Measurements from ENCODE around the gene CD276.
"Not testable (repeated sequence)": the region's sequence is repeated elsewhere in the genome, so short reads cannot be mapped to it uniquely, and the experiment has no call there.

CD276 gene

GRCh38 chr15:73684581-73685455, 635 bp downstream of the CD276 start:
- no peak for DNase-seq (ENCODE audit: low read depth)

GRCh38 chr15:73685981-73686380, 1.8 kb downstream of the CD276 start:
- DNase-seq (ENCODE audit: low read depth) = no peak

DNA sequence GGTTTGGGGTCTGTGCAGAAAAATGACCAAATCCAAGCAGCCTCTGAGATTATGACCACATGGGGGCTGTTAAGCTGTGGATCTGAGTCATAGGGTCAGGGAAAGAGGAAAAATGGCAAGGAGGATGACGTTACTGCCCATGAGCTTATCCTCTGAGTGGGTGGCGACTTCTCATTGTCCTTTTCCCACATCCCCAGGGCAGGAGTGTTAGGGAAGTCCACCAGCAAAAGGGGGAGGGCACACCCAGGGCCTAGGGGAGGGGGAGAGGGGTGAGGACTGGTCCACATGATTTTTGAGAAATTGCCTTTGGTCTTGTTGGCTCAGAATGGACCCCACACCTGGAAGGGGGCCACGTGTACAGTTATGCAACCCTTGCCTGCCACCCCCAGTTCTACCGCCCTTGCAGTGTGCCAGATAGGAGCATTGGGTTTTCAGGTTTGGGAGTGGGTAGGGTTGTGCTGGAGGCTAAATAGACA, 2.6 kb downstream of the CD276 start:
- DNase-seq (ENCODE audit: low read depth) = no peak

DNA sequence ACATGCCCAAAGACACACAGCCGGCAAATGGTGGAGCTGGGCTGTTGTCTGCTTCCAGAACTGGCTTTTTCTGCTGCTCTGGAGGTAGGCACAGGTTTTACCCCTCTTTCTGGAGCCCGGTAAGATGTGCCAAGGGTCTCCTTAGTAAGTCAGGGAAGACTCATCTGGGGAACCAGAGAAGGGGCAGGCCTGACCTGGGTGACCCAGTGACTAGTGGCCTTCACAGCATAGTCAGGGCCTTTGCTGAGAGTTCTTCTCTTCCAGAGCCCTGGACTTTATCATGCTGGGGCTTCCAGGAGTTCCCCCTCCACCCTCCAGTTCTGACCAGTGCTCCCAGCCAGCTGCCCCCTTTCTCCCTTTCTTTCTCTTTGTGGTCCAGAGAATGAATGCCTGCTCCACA, 3.2 kb downstream of the CD276 start:
- DNase-seq (ENCODE audit: low read depth) = no peak

DNA sequence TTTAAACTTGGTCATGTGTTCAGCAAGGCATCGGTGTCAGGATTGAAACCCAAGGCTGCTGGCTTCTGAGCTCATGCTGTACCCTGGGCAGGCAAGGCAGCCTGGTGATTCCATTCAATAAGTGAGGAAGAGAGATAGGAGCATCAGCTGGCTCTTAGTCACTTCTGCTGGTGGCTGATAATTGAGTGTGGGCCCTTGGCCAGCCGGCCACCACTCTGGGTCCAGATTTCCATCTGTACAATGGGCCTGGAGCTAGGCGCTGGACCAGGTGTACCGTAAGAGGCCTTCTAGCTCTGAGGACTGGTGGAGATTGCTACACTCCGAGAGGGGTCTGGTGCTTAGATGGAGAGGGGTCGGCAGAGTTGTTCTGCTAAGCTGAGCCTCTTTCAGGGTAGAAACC, 4.3 kb downstream of the CD276 start:
- DNase-seq (ENCODE audit: low read depth) = no peak

GRCh38 chr15:73691396-73691795, 7.2 kb downstream of the CD276 start:
- DNase-seq (ENCODE audit: low read depth) = no peak

DNA sequence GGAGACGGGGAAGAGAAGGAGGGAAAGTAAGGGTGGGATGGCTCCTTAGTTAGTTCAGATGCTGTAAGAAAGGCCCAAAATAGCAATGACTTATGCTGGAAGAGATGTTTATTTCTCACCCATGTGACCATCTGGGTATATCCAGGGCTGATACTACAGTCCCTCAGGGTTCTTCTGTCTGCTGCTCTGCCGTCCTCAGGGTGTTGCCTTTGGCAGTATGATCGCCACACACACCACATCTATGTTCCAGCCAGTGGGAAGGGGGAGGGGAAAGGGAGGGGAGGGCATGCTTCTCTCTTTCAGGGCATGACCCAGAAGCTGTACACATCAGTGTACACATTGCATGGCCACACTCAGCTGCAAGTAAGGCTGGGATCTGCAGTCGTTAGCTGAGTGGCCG, 10.2 kb downstream of the CD276 start:
- DNase-seq (ENCODE audit: low read depth) = no peak

- DNase-seq (ENCODE audit: low read depth) = no peak
Measured at GRCh38 chr15:73695773-73696640, 11.8 kb downstream of the CD276 start.

DNA sequence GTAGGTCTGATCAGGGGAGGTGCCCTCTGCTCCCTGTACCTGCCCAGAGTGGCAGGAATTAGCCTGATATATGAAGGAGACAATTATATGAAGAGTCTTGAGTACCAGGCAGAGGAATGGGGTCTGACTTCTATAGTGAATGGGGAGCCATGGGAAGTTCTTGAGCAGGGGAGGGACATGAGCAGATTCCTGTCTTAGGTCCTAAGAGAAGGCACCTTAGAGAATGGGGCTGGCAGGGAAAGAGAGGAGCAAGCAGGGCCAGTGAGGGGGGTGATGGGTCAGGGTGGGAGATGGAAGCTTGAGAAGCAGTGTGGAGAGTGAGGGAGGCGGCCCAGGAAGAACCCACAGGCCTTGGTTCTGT, 12.4 kb downstream of the CD276 start:
- no peak for DNase-seq (ENCODE audit: low read depth)

DNA sequence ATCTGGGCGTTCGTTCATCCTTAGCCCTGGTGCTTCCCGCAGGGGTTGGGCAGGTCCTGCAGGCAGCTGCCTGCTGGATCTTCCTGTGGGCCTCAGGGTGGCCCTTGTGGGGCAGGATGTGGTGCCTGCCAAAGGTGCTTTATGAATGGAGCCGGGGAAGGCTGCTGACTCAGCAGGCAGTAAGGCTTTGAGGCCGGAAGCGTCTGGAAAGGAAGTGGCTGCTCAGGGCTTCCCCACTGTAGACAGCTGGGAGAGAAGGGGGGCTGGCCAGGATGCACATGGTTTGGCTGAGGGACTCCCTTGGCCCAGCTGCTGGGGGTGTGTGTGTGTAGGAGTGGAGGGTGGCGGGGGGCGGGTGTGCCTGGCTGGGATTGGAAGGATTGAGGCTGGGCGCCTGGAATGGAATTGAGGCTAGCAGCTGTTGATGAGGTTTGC, 12.9 kb downstream of the CD276 start:
- DNase-seq (ENCODE audit: low read depth) = peak; percentile 52

DNA sequence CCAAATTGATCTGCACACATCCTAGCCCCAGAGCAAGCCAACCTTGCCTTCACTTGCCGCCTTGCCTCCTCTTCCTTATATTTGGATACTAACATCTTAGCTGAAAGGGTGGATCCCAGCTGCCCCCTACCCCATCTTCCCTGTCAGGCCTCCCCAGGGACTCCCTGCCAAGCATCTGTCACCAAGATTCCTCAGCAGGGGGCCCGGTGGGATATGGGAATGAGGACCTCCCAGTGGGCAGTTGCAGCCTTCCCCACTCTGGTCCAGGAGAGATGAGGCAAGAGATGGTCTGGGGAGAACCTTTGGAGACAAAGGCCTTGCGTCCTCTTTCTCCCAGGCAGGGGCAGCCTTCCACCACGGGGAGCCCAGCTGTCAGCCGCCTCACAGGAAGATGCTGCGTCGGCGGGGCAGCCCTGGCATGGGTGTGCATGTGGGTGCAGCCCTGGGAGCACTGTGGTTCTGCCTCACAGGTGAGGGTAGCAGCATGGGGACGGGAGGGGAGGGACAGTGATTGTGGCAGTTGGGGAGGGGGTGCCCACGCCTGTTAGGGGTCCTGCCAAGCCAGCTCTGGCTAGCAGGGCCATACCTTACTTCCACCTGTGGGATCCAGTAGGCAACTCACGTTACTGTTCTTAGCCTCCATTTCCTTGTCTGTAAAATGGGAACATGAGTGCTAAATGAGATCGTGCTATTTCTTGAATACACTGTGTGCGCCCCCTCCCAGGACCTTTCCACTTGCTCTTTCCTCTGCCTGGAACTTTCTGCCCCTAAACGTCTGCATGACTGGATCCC, 15.3 kb downstream of the CD276 start:
- no peak for DNase-seq (ENCODE audit: low read depth)

DNA sequence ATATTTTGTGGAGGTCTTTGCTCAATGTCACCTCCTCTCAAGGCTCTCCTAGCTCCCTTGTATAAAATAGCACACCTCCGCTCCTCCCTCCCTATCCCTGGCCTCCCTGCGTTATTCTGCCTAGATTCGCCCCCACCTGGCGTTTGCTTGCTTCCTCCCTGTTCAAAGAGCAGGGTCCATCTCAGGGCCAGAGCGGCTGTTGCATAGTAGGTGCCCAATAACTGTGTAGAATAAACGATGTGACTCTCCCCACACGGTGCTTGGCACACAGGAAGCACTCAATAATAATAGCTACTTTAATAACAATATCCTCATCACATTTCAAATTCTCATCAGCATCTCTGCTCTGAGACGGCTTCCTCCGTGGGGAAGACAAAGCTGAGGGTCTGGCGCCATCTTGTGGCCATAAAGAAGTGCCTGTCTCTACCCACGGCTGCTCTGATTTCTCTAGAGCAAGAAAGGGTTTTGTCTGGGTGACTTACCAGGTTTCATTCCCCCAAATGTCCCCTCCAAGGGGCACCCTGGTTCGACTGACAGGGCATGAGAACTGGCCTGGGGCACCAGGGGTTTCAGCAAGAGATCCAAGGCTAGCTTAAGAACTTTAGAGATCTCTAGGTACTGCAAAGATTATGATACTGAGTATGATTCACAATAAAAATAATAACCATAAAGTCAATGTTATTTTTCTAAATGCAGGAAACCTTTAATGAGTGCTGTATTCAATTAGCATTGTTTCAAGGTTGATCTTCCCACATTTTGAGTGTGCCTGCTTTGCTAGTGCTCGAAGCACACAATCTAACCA, 16.1 kb downstream of the CD276 start:
- peak; percentile 64 for DNase-seq (ENCODE audit: low read depth)

GRCh38 chr15:73702311-73703239, 18.4 kb downstream of the CD276 start:
- DNase-seq (ENCODE audit: low read depth) = not testable (repeated sequence)

DNA sequence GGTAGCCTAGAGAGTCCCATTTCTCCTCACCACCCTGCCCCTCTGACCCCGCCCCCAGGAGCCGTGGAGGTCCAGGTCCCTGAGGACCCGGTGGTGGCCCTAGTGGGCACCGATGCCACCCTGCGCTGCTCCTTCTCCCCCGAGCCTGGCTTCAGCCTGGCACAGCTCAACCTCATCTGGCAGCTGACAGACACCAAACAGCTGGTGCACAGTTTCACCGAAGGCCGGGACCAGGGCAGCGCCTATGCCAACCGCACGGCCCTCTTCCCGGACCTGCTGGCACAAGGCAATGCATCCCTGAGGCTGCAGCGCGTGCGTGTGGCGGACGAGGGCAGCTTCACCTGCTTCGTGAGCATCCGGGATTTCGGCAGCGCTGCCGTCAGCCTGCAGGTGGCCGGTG, 19.4 kb downstream of the CD276 start:
- not testable (repeated sequence) for DNase-seq (ENCODE audit: low read depth)

- not testable (repeated sequence) for DNase-seq (ENCODE audit: low read depth)
Measured at GRCh38 chr15:73704142-73704868, 20.1 kb downstream of the CD276 start.

DNA sequence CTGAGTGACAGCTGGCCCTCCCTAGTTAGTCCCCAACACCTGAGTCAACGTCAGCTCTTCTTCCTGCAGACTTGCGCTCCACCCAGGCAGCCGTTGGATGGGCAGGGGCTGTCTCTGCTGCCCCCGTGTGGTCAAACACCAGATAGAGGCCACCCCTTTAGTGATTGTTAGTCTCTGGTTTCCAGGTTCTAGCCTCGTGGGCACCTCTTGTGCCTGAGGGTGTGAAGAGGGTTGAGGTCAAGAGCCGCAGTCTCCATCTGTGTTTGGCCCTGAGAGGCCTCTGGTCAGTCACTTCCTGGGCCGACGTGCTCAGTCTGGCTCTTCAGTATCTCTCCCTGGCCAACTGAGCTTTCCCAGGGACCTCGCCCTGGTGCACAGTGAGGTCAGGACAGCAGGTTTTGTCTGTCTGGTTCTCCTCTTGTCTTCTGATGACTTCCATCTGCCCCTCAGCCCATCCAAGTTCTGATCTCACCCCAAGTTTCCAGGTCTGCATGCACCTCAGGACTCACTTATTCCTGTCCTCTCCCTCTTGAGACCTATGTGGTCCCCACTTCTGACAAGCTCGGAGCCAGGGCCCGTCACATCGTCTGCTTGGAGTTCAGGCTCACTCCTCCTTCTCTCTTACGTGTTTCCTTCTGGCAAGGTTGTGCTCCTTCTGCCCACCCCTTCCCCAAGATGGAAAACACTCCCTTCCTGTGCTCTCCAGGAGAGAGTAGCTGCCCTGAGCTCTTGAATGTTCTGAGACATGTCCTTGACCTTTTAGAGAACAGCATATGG, 20.9 kb downstream of the CD276 start:
- peak; percentile 32 for DNase-seq (ENCODE audit: low read depth)

DNA sequence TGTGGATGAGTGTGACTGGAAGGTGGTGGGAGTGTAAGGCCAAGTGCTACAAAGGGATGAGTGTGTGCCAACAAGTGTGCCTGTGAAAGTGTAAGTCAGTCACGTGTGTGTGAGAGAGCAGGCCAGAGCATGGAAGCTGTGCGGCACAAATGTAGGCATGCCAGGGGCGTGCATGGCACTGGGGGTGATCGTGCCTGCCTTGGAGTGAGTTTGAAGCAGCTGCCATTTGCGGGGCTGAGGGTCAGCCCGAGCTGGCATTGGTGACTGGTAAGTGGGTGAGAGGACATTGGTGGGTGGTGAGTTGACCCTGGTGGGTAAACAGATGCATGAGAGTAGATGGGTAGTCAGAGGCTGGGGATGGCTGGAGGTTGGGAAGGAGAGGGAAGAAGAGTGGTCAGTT, 24.5 kb downstream of the CD276 start:
- DNase-seq (ENCODE audit: low read depth) = no peak

GRCh38 chr15:73709241-73709640, 25.1 kb downstream of the CD276 start:
- no peak for DNase-seq (ENCODE audit: low read depth)

DNA sequence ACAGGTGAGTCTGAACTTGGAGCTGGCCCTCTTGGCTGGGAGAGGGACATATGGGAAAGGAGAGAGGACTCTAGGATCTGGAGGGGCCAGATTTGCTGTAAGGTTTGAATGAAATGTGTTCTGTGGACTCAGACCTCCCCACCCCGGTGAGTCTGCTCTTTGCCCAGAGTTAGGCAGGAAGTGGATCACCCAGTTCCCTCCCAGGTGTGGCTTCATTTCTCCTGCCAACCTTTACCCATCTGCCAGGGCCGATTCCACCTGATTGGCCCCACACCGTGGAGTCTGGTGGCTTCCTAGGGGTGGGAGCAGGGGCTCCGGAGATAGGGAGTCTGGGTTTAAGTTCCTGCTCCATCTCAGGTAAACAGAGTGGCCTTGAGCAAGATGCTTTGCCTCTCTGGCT, 25.5 kb downstream of the CD276 start:
- no peak for DNase-seq (ENCODE audit: low read depth)

Measured in activated gamma-delta T cell treated with anti-CD3 and anti-CD28 coated beads, Interleukin-2, amount 50 U/mL, for 16 hours (primary cell).